BE2C (cell line): ENCODE data around the gene NUMBL.

Experiments
- DNase-seq: peaks from one replicate; pipeline ENCODE4 v3.0.0-alpha.2; 2020
- H3K27me3 ChIP-seq: fragments of 250-450 bp; sonication (Bioruptor Pico); 2 replicates; pipeline ENCODE4 v1.5.1; 2020; ENCODE audit warnings: mild to moderate bottlenecking
- H3K36me3 ChIP-seq: fragments of 250-450 bp; sonication (Bioruptor Pico); 2 replicates; pipeline ENCODE4 v1.5.1; 2020; ENCODE audit warnings: mild to moderate bottlenecking
- H3K4me1 ChIP-seq: fragments of 250-450 bp; sonication (Bioruptor Pico); 2 replicates; pipeline ENCODE4 v1.5.1; 2020
- H3K4me3 ChIP-seq: 2 replicates; pipeline ENCODE4 v1.5.1; 2011; ENCODE audit warnings: low read depth, low read length
- H3K9me3 ChIP-seq: fragments of 250-450 bp; sonication (Bioruptor Pico); 2 replicates; pipeline ENCODE4 v1.5.1; 2020
- TF ChIP-seq, protein P1 (sequence below): IDR thresholded peaks from 2 replicates; pipeline ENCODE4 v1.5.1; 2012; ENCODE audit warnings: mild to moderate bottlenecking, low read depth, low read length

NUMBL gene

DNA sequence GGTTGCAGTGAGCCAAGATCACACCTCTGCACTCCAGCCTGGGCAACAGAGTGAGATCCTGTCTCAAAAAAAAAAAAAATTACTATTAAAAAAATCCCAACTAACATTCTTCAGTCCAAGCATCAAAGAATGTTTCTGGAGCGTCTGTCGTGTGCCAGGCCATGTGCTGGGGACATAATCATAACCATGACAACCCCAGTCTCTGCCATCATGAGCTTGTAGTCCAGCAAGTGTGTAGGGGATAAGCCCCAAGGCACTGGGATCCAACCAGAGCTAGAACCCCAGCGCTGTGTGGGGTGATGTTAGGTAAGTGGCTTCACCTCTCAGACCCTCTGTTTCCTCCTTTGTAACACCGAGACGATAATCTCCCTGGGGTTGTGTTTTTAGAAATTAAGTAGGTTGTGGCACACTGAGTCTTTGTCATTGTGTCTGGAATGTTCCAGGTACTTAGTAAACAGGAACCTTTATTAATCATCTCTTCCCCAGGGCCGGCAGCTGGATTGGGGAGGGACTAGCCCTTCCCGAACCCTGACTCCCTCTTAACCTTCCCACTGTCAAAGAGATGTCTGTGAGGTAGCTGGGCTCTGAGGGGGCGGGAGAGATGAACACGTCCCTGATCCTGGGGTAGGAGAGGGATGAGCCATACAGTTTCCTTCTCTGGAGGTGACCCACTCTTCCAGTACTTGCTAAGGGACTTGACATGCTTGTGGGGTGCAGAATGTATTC lies 31.6 kb upstream of the NUMBL start:
- Histone ChIP-seq H3K4me1 (no peaks in the 10 kb centered on the region), H3K4me3 (no peak overlapping the region), H3K27me3 (no peaks in the 10 kb centered on the region), H3K36me3 (no peaks in the 10 kb centered on the region), H3K9me3 (no peaks in the 10 kb centered on the region)
- TF ChIP-seq, protein P1, sequence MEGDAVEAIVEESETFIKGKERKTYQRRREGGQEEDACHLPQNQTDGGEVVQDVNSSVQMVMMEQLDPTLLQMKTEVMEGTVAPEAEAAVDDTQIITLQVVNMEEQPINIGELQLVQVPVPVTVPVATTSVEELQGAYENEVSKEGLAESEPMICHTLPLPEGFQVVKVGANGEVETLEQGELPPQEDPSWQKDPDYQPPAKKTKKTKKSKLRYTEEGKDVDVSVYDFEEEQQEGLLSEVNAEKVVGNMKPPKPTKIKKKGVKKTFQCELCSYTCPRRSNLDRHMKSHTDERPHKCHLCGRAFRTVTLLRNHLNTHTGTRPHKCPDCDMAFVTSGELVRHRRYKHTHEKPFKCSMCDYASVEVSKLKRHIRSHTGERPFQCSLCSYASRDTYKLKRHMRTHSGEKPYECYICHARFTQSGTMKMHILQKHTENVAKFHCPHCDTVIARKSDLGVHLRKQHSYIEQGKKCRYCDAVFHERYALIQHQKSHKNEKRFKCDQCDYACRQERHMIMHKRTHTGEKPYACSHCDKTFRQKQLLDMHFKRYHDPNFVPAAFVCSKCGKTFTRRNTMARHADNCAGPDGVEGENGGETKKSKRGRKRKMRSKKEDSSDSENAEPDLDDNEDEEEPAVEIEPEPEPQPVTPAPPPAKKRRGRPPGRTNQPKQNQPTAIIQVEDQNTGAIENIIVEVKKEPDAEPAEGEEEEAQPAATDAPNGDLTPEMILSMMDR, result no peak
- no peak for DNase-seq

DNA sequence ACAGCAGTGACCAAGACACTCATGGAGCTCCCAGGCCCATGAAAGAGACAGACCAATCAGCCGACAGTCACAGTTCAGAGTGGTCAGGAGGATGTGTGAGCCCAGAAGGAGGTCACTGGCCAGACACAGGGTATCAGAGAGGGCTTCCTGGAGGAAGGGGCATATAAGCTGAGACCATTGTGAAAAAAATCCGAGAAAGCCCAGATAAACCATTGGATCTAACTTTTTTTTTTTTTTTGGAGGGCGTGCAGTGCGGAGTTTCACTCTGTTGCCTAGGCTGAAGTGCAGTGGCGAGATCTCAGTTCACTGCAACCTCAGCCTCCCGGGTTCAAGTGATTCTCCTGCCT lies 30.7 kb upstream of the NUMBL start:
- no peaks in the 10 kb centered on the region for H3K9me3 ChIP-seq
- DNase-seq, result no peak
- no peaks in the 10 kb centered on the region for H3K36me3 ChIP-seq
- H3K27me3 ChIP-seq, result no peaks in the 10 kb centered on the region
- H3K4me3 ChIP-seq, result no peak overlapping the region
- H3K4me1 ChIP-seq, result peaks cover 2% of the 10 kb centered on the region; the same call in 1 of the 2 replicates
- TF ChIP-seq, protein P1, result no peak

DNA sequence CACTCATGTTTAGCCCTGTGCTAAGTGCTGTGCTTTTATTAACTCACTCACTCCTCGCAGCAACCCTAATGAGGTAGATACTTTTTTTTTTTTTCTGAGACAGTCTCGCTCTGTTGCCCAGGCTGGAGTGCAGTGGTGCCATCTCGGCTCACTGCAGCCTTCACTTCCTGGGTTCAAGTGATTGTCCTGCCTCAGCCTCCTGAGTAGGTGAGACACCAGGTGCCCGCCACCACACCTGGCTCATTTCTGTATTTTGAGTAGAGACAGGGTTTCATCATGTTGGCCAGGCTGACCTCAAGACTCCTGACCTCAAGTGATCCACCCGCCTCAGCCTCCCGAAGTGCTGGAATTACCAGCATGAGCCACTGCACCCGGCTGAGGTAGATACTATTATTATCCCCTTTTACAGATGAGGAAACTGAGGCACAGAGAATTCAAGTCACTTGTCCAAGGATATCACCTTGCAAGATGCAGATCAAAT lies 29.0 kb upstream of the NUMBL start:
- H3K4me3 ChIP-seq, result no peak overlapping the region
- H3K4me1 ChIP-seq, result peaks cover 4% of the 10 kb centered on the region; the same call in 1 of the 2 replicates
- TF ChIP-seq, protein P1, result no peak
- DNase-seq, result no peak
- H3K36me3 ChIP-seq, result no peaks in the 10 kb centered on the region
- H3K9me3 ChIP-seq, result no peaks in the 10 kb centered on the region
- H3K27me3 ChIP-seq, result no peaks in the 10 kb centered on the region

DNA sequence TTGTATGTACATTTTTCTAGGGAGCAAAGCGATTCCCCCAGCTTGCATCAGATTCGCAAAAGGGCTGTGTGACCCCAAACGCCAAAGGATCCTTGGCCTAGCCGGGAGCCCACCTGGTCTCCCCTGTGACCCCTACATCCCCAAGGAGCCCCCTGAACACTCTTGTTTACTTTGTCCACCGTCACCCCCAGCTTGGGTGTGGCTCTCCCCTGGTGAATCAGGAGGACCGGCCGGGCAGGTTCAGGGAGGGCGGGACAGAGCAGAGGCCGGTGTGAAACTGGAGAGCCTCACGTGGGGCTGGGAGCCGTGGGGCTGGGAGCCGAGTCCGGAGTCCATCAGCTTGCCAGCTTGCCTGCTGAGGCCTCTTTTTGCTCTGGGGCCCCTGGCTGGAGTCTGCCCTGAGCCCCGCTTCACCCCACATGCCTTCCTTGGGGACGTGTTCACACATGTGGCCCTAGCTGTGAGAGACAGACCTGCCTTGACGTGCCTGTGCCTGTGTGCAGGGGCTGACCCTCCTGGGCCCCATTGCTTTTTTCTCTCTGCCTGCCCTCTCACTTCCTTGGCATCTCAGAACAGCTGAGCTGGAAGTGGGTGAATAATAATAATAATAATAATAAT lies 28.4 kb upstream of the NUMBL start:
- Histone ChIP-seq H3K36me3 (no peaks in the 10 kb centered on the region), H3K4me1 (peaks cover 4% of the 10 kb centered on the region; the same call in 1 of the 2 replicates), H3K4me3 (peak overlapping the region; percentile 84), H3K9me3 (no peaks in the 10 kb centered on the region), H3K27me3 (no peaks in the 10 kb centered on the region)
- TF ChIP-seq, protein P1, result no peak
- no peak for DNase-seq

DNA sequence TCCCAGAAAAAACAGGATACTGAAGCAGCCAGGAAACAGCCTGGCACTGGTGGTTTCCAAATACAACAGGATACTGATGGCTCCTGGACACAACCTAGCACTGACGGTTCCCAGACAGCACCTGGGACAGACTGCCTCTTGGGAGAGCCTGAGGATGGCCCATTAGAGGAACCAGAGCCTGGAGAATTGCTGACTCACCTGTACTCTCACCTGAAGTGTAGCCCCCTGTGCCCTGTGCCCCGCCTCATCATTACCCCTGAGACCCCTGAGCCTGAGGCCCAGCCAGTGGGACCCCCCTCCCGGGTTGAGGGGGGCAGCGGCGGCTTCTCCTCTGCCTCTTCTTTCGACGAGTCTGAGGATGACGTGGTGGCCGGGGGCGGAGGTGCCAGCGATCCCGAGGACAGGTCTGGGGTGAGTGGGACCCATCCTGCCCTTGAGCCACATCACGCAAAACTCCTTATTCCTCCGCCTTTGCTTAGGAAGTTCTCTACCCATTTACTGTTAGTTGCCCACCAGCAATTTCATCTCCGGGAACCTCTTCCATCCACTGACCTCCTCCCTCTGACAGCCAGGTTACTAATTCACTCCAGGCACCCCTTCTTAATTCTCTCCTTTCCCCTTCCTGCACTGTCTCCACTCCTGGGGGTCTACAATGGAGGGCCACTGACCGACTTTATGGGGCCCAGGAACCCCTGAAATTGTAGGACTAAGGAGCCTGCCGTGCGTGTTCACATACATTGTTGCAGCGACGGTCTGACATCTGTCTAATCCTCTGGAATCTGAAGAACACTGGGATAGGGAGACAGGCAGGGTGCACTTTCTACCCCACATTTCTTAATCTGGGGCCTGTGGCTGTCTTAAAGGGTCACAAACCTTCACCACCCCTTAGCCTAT lies 27.7 kb upstream of the NUMBL start:
- TF ChIP-seq, protein P1, result no peak
- DNase-seq, result no peak
- Histone ChIP-seq H3K4me3 (peak overlapping the region; percentile 84), H3K36me3 (no peaks in the 10 kb centered on the region), H3K4me1 (peaks cover 4% of the 10 kb centered on the region; the same call in 1 of the 2 replicates), H3K9me3 (no peaks in the 10 kb centered on the region), H3K27me3 (no peaks in the 10 kb centered on the region)
